CD4-positive, alpha-beta memory T cell (primary cell): ENCODE data around the gene CIROP. TPM values are rescaled to one million over a fixed set of nuclear protein-coding genes. Genes with fewer than 3 reads are reported as not detected.

ENCODE experiments used
- CTCF ChIA-PET: fragments of 350-600 bp; sonication (Branson Sonifier 250); formaldehyde crosslinking; loops from one replicate; lab custom pipeline; 2021; ENCODE audit warnings: inconsistent platforms; ENCODE audit not compliant: partially characterized antibody; lab: Charles Lee
- POLR2A ChIA-PET: fragments of 350-600 bp; sonication (Branson Sonifier 250); formaldehyde crosslinking; loops from one replicate; lab custom pipeline; 2021; ENCODE audit not compliant: partially characterized antibody; lab: Charles Lee
- DNase-seq, 5 donors: peaks; one replicate each; pipeline versions ENCODE4 v3.0.0 to v3.0.0-alpha.2; 2020 to 2022; ENCODE audit warnings: mixed read lengths in 1 of 5
- H3K27ac ChIP-seq: one replicate; pipeline ENCODE4 v1.7.0; 2013; ENCODE audit warnings: low read depth, low read length
- H3K27me3 ChIP-seq: 2 replicates; pipeline ENCODE4 v1.7.0; 2013; ENCODE audit warnings: mild to moderate bottlenecking, low read length, moderate library complexity; ENCODE audit not compliant: insufficient read depth
- H3K36me3 ChIP-seq: 2 replicates; pipeline ENCODE4 v1.7.0; 2013; ENCODE audit warnings: mild to moderate bottlenecking, low read length, moderate library complexity; ENCODE audit not compliant: insufficient read depth
- H3K4me1 ChIP-seq: 2 replicates; pipeline ENCODE4 v1.7.0; 2013; ENCODE audit warnings: mild to moderate bottlenecking, low read length, moderate library complexity; ENCODE audit not compliant: insufficient read depth
- H3K4me3 ChIP-seq, 2 donors: one replicate each; pipeline ENCODE4 v1.7.0; 2013; ENCODE audit warnings: low read length in 2 of 2, mild to moderate bottlenecking in 1 of 2
- H3K9me3 ChIP-seq, 2 donors: one replicate each; pipeline ENCODE4 v1.7.0; 2013; ENCODE audit warnings: low read length in 2 of 2, control low read depth in 1 of 2; ENCODE audit not compliant: control insufficient read depth in 1 of 2
- H3K27ac Mint-ChIP-seq, 7 donors: one replicate each; pipeline ENCODE4 v1.8.0; 2020 to 2021; ENCODE audit warnings: mixed read lengths in 7 of 7, mild to moderate bottlenecking in 6 of 7, inconsistent platforms in 3 of 7, moderate library complexity in 3 of 7
- H3K27me3 Mint-ChIP-seq, 2 donors: one replicate each; pipeline ENCODE4 v1.8.0; 2020 to 2021; ENCODE audit warnings: mixed read lengths in 2 of 2
- H3K36me3 Mint-ChIP-seq, 2 donors: one replicate each; pipeline ENCODE4 v1.8.0; 2020 to 2021; ENCODE audit warnings: mixed read lengths in 2 of 2, inconsistent platforms in 1 of 2, mild to moderate bottlenecking in 1 of 2
- H3K4me1 Mint-ChIP-seq, 4 donors: one replicate each; pipeline ENCODE4 v1.8.0; 2020 to 2021; ENCODE audit warnings: mixed read lengths in 4 of 4, mild to moderate bottlenecking in 1 of 4
- H3K4me3 Mint-ChIP-seq, 8 donors: one replicate each; pipeline ENCODE4 v1.8.0; 2020 to 2021; ENCODE audit warnings: mixed read lengths in 8 of 8, mild to moderate bottlenecking in 7 of 8, moderate library complexity in 6 of 8, inconsistent platforms in 3 of 8
- H3K9me3 Mint-ChIP-seq, 8 donors: one replicate each; pipeline ENCODE4 v1.8.0; 2020 to 2021; ENCODE audit warnings: mixed read lengths in 8 of 8, mild to moderate bottlenecking in 5 of 8, inconsistent platforms in 3 of 8, moderate library complexity in 1 of 8
- intact Hi-C: fragments of 100-400 bp; cut with micrococcal nuclease; formaldehyde crosslinking; loops from one replicate; pipeline ENCODE4 v1.15.1; 2023
- polyA plus RNA-seq, 2 donors: library from polyadenylated mRNA; unstranded; fragments of 300-500 nt; fragmentation: Illumina TruSeq; gene quantifications; one replicate each; pipeline ENCODE4 v1.2.3, GENCODE V29; 2021
- total RNA-seq, 2 experiments: library from RNA; stranded (reverse); gene quantifications; one replicate each; pipeline ENCODE4 v1.2.3, GENCODE V29; 2021

CIROP gene
- total and polyA plus RNA-seq, 4 experiments from 2014 or later: not detected

DNA sequence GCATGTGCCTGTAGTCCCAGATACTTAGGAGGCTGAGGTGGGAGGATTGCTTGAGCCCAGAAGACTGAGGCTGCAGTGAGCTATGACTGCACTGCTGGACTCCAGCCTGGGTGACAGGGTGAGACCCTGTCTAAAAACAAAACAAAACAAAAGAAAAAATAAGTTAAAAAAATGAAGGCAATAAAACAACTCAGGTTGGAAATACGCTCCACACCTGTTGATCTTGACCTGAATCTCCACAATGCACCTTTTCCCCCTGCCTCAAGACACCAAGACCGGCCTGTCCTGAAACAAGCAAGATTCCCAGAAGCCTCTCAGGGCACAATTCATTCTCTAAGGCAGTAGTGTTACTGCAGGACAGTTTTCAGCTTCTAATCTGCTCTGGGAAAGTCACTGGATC lies 35.1 kb upstream of the CIROP start:
- CTCF ChIA-PET: no interaction called here
- no peak overlapping the region for H3K27ac Mint-ChIP-seq
- H3K4me3 Mint-ChIP-seq: no peak overlapping the region

DNA sequence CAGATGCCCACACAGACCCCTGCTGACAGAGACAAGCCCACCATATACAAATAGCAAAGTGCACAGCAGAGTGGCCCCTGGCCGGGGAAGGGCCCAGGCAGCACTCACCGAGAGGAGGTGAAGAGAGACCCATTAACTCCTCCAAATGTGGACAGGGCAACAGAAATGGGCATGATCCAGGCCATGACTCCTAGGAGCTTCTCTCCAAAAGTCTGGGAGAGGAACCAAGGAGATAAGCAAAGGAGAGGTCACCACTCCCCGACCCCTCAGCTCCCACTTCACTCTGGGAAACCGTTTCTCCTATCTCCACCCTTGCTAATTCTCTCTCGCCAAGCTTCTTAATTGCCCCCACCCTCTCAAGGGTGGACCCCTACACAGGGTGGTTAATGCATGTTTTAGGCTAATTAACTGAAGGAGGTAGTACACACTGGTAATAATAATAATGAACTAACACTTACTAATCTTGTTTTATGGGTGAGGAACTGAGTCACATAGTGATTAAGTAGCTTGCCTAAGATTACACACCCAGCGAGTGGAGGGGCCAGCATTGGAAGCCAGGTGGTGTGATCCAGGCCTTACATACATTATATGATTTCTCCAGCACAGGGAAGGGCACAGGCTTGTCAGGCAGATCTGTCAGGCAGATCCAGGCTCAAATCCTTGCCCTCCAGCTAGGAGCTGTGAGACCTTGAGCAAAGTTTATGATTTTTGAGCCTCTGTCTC lies 33.2 kb upstream of the CIROP start:
- Histone ChIP-seq H3K27me3 (no peaks in the 10 kb centered on the region), H3K36me3 (no peaks in the 10 kb centered on the region), H3K27ac (no peak overlapping the region), H3K4me1 (no peaks in the 10 kb centered on the region), H3K9me3 (no peaks in the 10 kb centered on the region), H3K4me3 (no peak overlapping the region)
- POLR2A ChIA-PET: no interaction called here
- no peaks in the 10 kb centered on the region for H3K4me1 Mint-ChIP-seq
- H3K27me3 Mint-ChIP-seq: peaks cover 0 to 1% of the 10 kb centered on the region in 2 donors
- CTCF ChIA-PET: interaction anchor here (0.9 to 1.4 kb wide), 2 partner anchors 9 to 69 kb away, joined by 3 to 4 read pairs; no protein-coding TSS in a partner anchor
- DNase-seq: no peak
- H3K4me3 Mint-ChIP-seq: no peak overlapping the region
- no peaks in the 10 kb centered on the region for H3K9me3 Mint-ChIP-seq
- no peak overlapping the region for H3K27ac Mint-ChIP-seq
- no peaks in the 10 kb centered on the region for H3K36me3 Mint-ChIP-seq
- intact Hi-C loops: no loop called here

More for the DNA sequence above, 35.1 kb upstream of the CIROP start:
- Histone ChIP-seq H3K9me3 (no peaks in the 10 kb centered on the region), H3K27me3 (no peaks in the 10 kb centered on the region), H3K27ac (no peak overlapping the region), H3K4me3 (no peak overlapping the region), H3K4me1 (no peaks in the 10 kb centered on the region), H3K36me3 (no peaks in the 10 kb centered on the region)
- no peak for DNase-seq
- H3K36me3 Mint-ChIP-seq: no peaks in the 10 kb centered on the region
- H3K9me3 Mint-ChIP-seq: no peaks in the 10 kb centered on the region
- no peaks in the 10 kb centered on the region for H3K4me1 Mint-ChIP-seq
- peaks cover 0 to 1% of the 10 kb centered on the region in 2 donors for H3K27me3 Mint-ChIP-seq
- POLR2A ChIA-PET: no interaction called here
- intact Hi-C loops: no loop called here

DNA sequence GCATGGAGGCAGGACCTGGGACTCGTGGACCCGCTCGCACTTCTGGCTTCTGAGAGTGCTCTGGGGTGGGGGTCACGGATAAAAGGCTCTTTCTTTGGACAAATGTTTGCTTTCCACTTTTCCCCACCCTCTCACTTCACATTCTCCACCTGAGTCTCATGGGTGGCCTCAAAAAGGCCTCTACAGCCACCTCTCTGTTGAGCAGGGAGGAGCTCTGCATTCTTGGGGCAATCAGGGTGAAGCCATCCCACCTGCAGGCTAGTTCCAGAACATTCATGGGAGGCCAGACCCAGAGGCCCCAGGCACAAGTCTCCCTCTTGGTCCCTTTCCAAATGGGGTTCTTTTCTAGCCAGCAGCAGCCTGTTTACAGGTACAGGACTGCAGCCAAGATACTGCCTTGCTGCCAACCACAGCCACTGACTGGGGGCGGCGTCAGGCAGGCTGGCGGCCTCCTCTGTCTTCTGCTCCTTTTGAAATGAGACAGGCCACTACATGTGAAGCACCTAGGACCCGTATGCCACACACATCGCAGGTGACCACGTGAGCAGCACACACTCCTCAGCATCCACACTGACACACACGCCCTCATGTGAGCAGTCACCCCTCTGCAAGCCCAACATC lies 32.5 kb upstream of the CIROP start:
- no peaks in the 10 kb centered on the region for H3K27me3 ChIP-seq
- Mint-ChIP-seq H3K27ac (no peak overlapping the region), H3K27me3 (peaks cover 0 to 1% of the 10 kb centered on the region in 2 donors), H3K4me3 (no peak overlapping the region), H3K4me1 (no peaks in the 10 kb centered on the region), H3K9me3 (no peaks in the 10 kb centered on the region), H3K36me3 (no peaks in the 10 kb centered on the region)
- H3K36me3 ChIP-seq: no peaks in the 10 kb centered on the region
- no peak overlapping the region for H3K27ac ChIP-seq
- intact Hi-C loops: no loop called here
- no peaks in the 10 kb centered on the region for H3K9me3 ChIP-seq
- H3K4me3 ChIP-seq: no peak overlapping the region
- no peak for DNase-seq
- CTCF ChIA-PET: no interaction called here
- POLR2A ChIA-PET: no interaction called here
- no peaks in the 10 kb centered on the region for H3K4me1 ChIP-seq

DNA sequence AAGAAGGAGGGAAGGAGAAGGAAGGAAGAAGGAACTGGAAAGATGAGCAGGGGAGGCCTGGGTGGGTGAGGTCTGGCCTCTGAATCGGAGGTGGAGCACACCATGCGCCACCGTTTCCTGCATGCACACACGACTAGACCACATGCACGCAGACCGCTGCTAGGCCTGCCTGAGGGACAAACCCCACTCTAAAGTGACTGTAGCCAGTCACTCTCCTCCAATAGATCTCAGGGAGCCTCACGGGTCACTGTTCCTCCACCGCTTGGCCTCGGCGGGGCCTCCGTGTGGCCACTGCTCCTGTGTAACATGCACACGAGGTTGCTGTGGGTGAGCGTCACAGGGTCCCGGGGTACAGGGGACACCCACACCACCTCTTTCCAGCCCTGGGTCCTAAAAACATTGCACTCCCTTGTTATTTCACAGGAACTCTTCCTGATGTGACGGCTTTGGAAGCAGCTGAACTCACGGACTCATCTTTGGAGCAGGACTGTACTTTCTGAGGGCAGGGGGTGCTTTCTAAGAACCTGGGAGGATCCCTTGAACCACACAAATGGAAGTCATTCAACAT lies 31.9 kb upstream of the CIROP start:
- H3K9me3 Mint-ChIP-seq: no peaks in the 10 kb centered on the region
- Histone ChIP-seq H3K27ac (no peak overlapping the region), H3K4me1 (no peaks in the 10 kb centered on the region), H3K4me3 (no peak overlapping the region), H3K9me3 (no peaks in the 10 kb centered on the region), H3K36me3 (no peaks in the 10 kb centered on the region), H3K27me3 (no peaks in the 10 kb centered on the region)
- no peaks in the 10 kb centered on the region for H3K36me3 Mint-ChIP-seq
- intact Hi-C loops: no loop called here
- no peak for DNase-seq
- CTCF ChIA-PET: no interaction called here
- H3K27me3 Mint-ChIP-seq: peaks cover 1% of the 10 kb centered on the region in 2 donors
- H3K27ac Mint-ChIP-seq: peak overlapping the region in 2 of 7 donors; percentile 29 to 54
- no peak overlapping the region for H3K4me3 Mint-ChIP-seq
- POLR2A ChIA-PET: no interaction called here
- H3K4me1 Mint-ChIP-seq: no peaks in the 10 kb centered on the region

DNA sequence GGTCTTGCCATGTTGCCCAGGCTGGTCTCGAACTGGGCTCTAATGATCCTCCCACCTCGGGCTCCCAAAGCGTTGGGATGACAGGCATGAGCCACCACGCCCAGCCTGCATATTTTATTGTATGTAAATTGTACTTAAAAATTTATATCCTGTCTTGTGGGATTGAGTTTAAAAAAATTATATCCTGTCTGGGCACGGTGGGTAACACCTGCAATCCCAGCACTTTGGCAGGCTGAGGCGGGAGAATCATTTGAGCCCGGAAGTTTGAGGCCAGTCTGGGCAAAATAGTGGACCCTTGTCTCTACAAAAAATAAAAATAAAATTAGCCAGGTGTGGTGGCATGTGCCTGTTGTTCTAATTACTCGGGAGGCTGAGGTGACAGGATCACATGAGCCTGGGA lies 28.2 kb upstream of the CIROP start:
- no peak overlapping the region for H3K27ac Mint-ChIP-seq
- H3K4me3 Mint-ChIP-seq: no peak overlapping the region
- Histone ChIP-seq H3K4me3 (no peak overlapping the region), H3K36me3 (no peaks in the 10 kb centered on the region), H3K27ac (no peak overlapping the region), H3K9me3 (no peaks in the 10 kb centered on the region), H3K4me1 (no peaks in the 10 kb centered on the region), H3K27me3 (no peaks in the 10 kb centered on the region)
- H3K36me3 Mint-ChIP-seq: no peaks in the 10 kb centered on the region
- CTCF ChIA-PET: no interaction called here
- H3K4me1 Mint-ChIP-seq: peaks cover 3 to 6% (median 3%) of the 10 kb centered on the region in 4 donors
- H3K27me3 Mint-ChIP-seq: peaks cover 1 to 6% of the 10 kb centered on the region in 2 donors
- POLR2A ChIA-PET: no interaction called here
- H3K9me3 Mint-ChIP-seq: no peaks in the 10 kb centered on the region
- intact Hi-C loops: no loop called here
- DNase-seq: no peak

DNA sequence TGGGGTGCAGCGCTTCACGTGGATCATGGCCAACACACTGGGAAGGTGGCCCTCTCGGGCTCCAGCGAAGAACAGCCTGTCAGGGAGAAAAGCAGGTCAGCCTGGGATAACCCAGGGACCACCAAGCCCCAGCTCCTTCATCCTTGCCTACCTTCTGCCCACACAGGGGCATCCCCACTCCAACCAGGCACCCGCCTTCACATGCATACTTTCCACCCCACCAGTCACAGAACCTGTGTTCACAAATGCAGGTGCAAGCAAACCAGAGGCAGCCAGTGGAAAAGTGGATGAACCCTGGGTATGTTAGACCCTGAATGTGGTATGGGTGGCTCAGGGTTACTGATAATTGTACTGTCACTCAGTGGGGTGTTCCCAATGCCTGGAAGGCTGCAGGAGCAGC lies 26.7 kb upstream of the CIROP start:
- Mint-ChIP-seq H3K4me1 (peaks cover 3 to 7% (median 5%) of the 10 kb centered on the region in 4 donors), H3K27ac (no peak overlapping the region), H3K4me3 (no peak overlapping the region), H3K36me3 (no peaks in the 10 kb centered on the region), H3K27me3 (peaks cover 1 to 6% of the 10 kb centered on the region in 2 donors), H3K9me3 (no peaks in the 10 kb centered on the region)
- intact Hi-C loops: no loop called here
- H3K9me3 ChIP-seq: no peaks in the 10 kb centered on the region
- no peaks in the 10 kb centered on the region for H3K36me3 ChIP-seq
- no peaks in the 10 kb centered on the region for H3K27me3 ChIP-seq
- ChIA-PET CTCF (interaction anchor here (1.2 kb wide), 1 partner anchor 11 kb away, joined by 3 read pairs; no protein-coding TSS in a partner anchor), POLR2A (no interaction called here)
- DNase-seq: no peak
- no peaks in the 10 kb centered on the region for H3K4me1 ChIP-seq
- no peak overlapping the region for H3K27ac ChIP-seq
- no peak overlapping the region for H3K4me3 ChIP-seq

DNA sequence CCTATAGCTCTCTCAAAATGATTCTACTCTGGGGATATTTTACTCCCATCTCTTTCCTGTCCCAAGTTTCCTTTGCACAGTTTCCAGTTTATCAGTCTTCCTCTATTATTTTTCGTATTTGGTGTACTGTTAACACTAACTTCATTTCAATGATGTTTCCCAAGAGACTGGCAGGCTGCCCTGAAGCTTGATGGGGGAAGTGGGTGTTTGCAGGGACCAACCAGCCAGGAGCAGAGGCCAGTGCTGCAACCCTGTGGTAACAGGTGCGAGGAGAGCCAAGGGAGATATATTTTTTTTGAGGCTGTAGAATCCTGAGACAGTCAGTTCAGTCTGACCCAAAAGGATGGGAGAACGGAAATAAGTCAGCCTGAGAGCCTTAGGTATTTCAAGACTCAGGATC lies 26.1 kb upstream of the CIROP start:
- Histone ChIP-seq H3K4me1 (no peaks in the 10 kb centered on the region), H3K4me3 (no peak overlapping the region), H3K27me3 (no peaks in the 10 kb centered on the region), H3K36me3 (no peaks in the 10 kb centered on the region), H3K27ac (no peak overlapping the region), H3K9me3 (no peaks in the 10 kb centered on the region)
- Mint-ChIP-seq H3K27ac (no peak overlapping the region), H3K4me3 (no peak overlapping the region), H3K27me3 (peaks cover 1 to 8% of the 10 kb centered on the region in 2 donors), H3K4me1 (peaks cover 3 to 7% (median 5%) of the 10 kb centered on the region in 4 donors), H3K9me3 (no peaks in the 10 kb centered on the region), H3K36me3 (no peaks in the 10 kb centered on the region)
- ChIA-PET POLR2A (no interaction called here), CTCF (interaction anchor here (2.6 kb wide), 1 partner anchor 10 kb away, joined by 18 read pairs; no protein-coding TSS in a partner anchor)
- no peak for DNase-seq
- intact Hi-C loops: no loop called here
